PC-3 (cell line): ENCODE measurements around the gene CCNF. TPM values are rescaled to one million over a fixed set of nuclear protein-coding genes. Genes with fewer than 3 reads are reported as not detected.

Experiments used
- ATAC-seq: fragments of 200-7000 bp; cut with Tn5 transposase; 2 replicates; pipeline ENCODE4 v1.9.1; 2020; ENCODE audit warnings: mild to moderate bottlenecking, moderate library complexity
- BruUV-seq: library from RNA; stranded (reverse); fragments of 400-500 nt; replicated peaks from 2 replicates; lab custom pipeline; 2021; lab: Mats Ljungman, UMichigan
- CTCF ChIA-PET: fragments of 300-600 bp; sonication (Branson Sonifier 250); formaldehyde crosslinking; loops from one replicate; lab custom pipeline; 2022; ENCODE audit warnings: antibody characterized with exemption; lab: Charles Lee
- POLR2A ChIA-PET: fragments of 300-600 bp; sonication (Branson Sonifier 250); formaldehyde crosslinking; loops from one replicate; lab custom pipeline; 2022; ENCODE audit warnings: antibody characterized with exemption; ENCODE audit not compliant: unreplicated experiment; lab: Charles Lee
- DNase-seq: peaks from one replicate; pipeline ENCODE4 v3.0.0-alpha.2; 2015
- H2AFZ ChIP-seq: fragments of 300-600 bp; sonication (generic); 2 replicates; pipeline ENCODE4 v1.6.0; 2016; ENCODE audit warnings: antibody characterized with exemption, low read length
- H3F3A ChIP-seq: fragments of 300-600 bp; sonication (generic); one replicate; pipeline ENCODE4 v1.6.0; 2017; ENCODE audit warnings: antibody characterized with exemption, low read length, control low read depth, mild to moderate bottlenecking; ENCODE audit not compliant: unreplicated experiment
- H3K27ac ChIP-seq: fragments of 300-600 bp; sonication (generic); 2 replicates; pipeline ENCODE4 v1.5.1; 2016; ENCODE audit warnings: mild to moderate bottlenecking, low read length
- H3K27me3 ChIP-seq: fragments of 300-600 bp; sonication (generic); 2 replicates; pipeline ENCODE4 v1.6.1; 2016; ENCODE audit warnings: low read length, mixed read lengths
- H3K36me3 ChIP-seq: fragments of 300-600 bp; sonication (generic); 2 replicates; pipeline ENCODE4 v1.6.1; 2016; ENCODE audit warnings: low read depth, mixed run types, low read length, mixed read lengths
- H3K4me1 ChIP-seq: fragments of 300-600 bp; sonication (generic); 2 replicates; pipeline ENCODE4 v1.5.1; 2016; ENCODE audit warnings: low read length; ENCODE audit not compliant: insufficient read depth
- H3K4me2 ChIP-seq: fragments of 300-600 bp; sonication (generic); 2 replicates; pipeline ENCODE4 v1.6.0; 2016; ENCODE audit warnings: low read length
- H3K4me3 ChIP-seq: fragments of 300-600 bp; sonication (generic); 2 replicates; pipeline ENCODE4 v1.5.1; 2016; ENCODE audit warnings: mild to moderate bottlenecking, low read length, mixed read lengths
- H3K79me2 ChIP-seq: fragments of 300-600 bp; sonication (generic); 2 replicates; pipeline ENCODE4 v1.6.1; 2017; ENCODE audit warnings: low read length, mixed read lengths
- H3K9ac ChIP-seq: fragments of 300-600 bp; sonication (generic); 2 replicates; pipeline ENCODE4 v1.6.0; 2016; ENCODE audit warnings: mild to moderate bottlenecking, low read length
- H3K9me2 ChIP-seq: fragments of 300-600 bp; sonication (generic); replicated peaks from 2 replicates; pipeline ENCODE4 v1.6.1; 2016; ENCODE audit warnings: mixed run types, low read length, mixed read lengths
- H3K9me3 ChIP-seq: fragments of 300-600 bp; sonication (generic); 2 replicates; pipeline ENCODE4 v1.6.1; 2016; ENCODE audit warnings: low read length, mixed read lengths
- H4K20me1 ChIP-seq: fragments of 300-600 bp; sonication (generic); 2 replicates; pipeline ENCODE4 v1.6.1; 2016; ENCODE audit warnings: low read length, mixed read lengths
- CTCF ChIP-seq: fragments of 300-600 bp; sonication (generic); conservative IDR thresholded peaks from 2 replicates; pipeline ENCODE4 v1.5.1; 2017; ENCODE audit warnings: antibody characterized with exemption, low read depth, mild to moderate bottlenecking, low read length
- EZH2 ChIP-seq: fragments of 300-600 bp; sonication (generic); IDR thresholded peaks from one replicate; pipeline ENCODE4 v1.6.1; 2017; ENCODE audit warnings: antibody characterized with exemption, mild to moderate bottlenecking, low read length; ENCODE audit not compliant: unreplicated experiment
- EZH2phosphoT487 ChIP-seq: fragments of 300-600 bp; sonication (generic); IDR thresholded peaks from 2 replicates; pipeline ENCODE4 v1.6.1; 2018; ENCODE audit warnings: mild to moderate bottlenecking, antibody characterized with exemption, low read length, borderline replicate concordance
- intact Hi-C: fragments of 100-400 bp; cut with micrococcal nuclease; formaldehyde crosslinking; loops from 2 replicates; pipeline ENCODE4 v1.9.0; 2023
- total RNA-seq: library from RNA; depleted of rRNA; stranded (reverse); fragments of >200 nt; gene quantifications from 2 replicates; pipeline ENCODE4 v1.2.3, GENCODE V29; 2014

CCNF gene
- total RNA-seq, 1 experiment from 2014 or later: 26.8 TPM

- no peak for ATAC-seq
- intact Hi-C loops: no loop called here
- H3K9me2 ChIP-seq: no peaks in the 10 kb centered on the region
- H3K4me3 ChIP-seq: no peak overlapping the region
- no peak for TF ChIP-seq EZH2
- no peak for TF ChIP-seq EZH2phosphoT487
- no peak for TF ChIP-seq CTCF
- no peaks in the 10 kb centered on the region for H3K4me1 ChIP-seq
- H3K27ac ChIP-seq: no peak overlapping the region
- no peaks in the 10 kb centered on the region for H3K9me3 ChIP-seq
- no peak overlapping the region for H3K9ac ChIP-seq
- no peaks in the 10 kb centered on the region for H3F3A ChIP-seq
- ChIA-PET CTCF (no interaction called here), POLR2A (no interaction called here)
- H3K79me2 ChIP-seq: no peaks in the 10 kb centered on the region
- no peak for DNase-seq
- no peaks in the 10 kb centered on the region for H3K27me3 ChIP-seq
- H2AFZ ChIP-seq: no peak overlapping the region
- no peak overlapping the region for H3K4me2 ChIP-seq
- H3K36me3 ChIP-seq: no peaks in the 10 kb centered on the region
- no TSS peak for BruUV-seq
- no peaks in the 10 kb centered on the region for H4K20me1 ChIP-seq
Observed at GRCh38 chr16:2495041-2495440, 65.8 kb downstream of the CCNF start.

GRCh38 chr16:2496223-2497115 lies 67.2 kb downstream of the CCNF start:
- POLR2A ChIA-PET: no interaction called here
- no peak overlapping the region for H3K9ac ChIP-seq
- H4K20me1 ChIP-seq: no peaks in the 10 kb centered on the region
- no peak for DNase-seq
- no peak for ATAC-seq
- no peaks in the 10 kb centered on the region for H3K27me3 ChIP-seq
- no peaks in the 10 kb centered on the region for H3K9me2 ChIP-seq
- TF ChIP-seq CTCF: no peak
- TF ChIP-seq EZH2phosphoT487: no peak
- no peak for TF ChIP-seq EZH2
- no peak overlapping the region for H3K4me2 ChIP-seq
- H3K27ac ChIP-seq: no peak overlapping the region
- intact Hi-C loops: no loop called here
- H3F3A ChIP-seq: no peaks in the 10 kb centered on the region
- H3K9me3 ChIP-seq: no peaks in the 10 kb centered on the region
- TSS peak; percentile 24 for BruUV-seq
- H3K4me3 ChIP-seq: no peak overlapping the region
- no peaks in the 10 kb centered on the region for H3K36me3 ChIP-seq
- H2AFZ ChIP-seq: no peak overlapping the region
- no peaks in the 10 kb centered on the region for H3K4me1 ChIP-seq
- no peaks in the 10 kb centered on the region for H3K79me2 ChIP-seq
- CTCF ChIA-PET: no interaction called here

GRCh38 chr16:2497116-2497630 lies 67.9 kb downstream of the CCNF start:
- no TSS peak for BruUV-seq
- H3K36me3 ChIP-seq: no peaks in the 10 kb centered on the region
- H4K20me1 ChIP-seq: no peaks in the 10 kb centered on the region
- no peak overlapping the region for H3K9ac ChIP-seq
- no peaks in the 10 kb centered on the region for H3F3A ChIP-seq
- TF ChIP-seq CTCF (no peak), EZH2 (no peak), EZH2phosphoT487 (no peak)
- intact Hi-C loops: no loop called here
- H3K4me1 ChIP-seq: no peaks in the 10 kb centered on the region
- H3K9me3 ChIP-seq: no peaks in the 10 kb centered on the region
- no peaks in the 10 kb centered on the region for H3K9me2 ChIP-seq
- POLR2A ChIA-PET: no interaction called here
- no peak for DNase-seq
- H2AFZ ChIP-seq: no peak overlapping the region
- no peaks in the 10 kb centered on the region for H3K79me2 ChIP-seq
- H3K4me3 ChIP-seq: no peak overlapping the region
- CTCF ChIA-PET: no interaction called here
- no peaks in the 10 kb centered on the region for H3K27me3 ChIP-seq
- H3K4me2 ChIP-seq: no peak overlapping the region
- ATAC-seq: no peak
- no peak overlapping the region for H3K27ac ChIP-seq
